CD4-positive, alpha-beta T cell treated with Interferon gamma for 1 hour (primary cell): ENCODE measurements around the gene LDLRAD1.
"Not testable (repeated sequence)": the region's sequence is repeated elsewhere in the genome, so short reads cannot be mapped to it uniquely, and the experiment has no call there.

ENCODE experiments used
- DNase-seq: peaks from one replicate; pipeline ENCODE4 v3.0.0-alpha.2; 2020

The LDLRAD1 gene

DNA sequence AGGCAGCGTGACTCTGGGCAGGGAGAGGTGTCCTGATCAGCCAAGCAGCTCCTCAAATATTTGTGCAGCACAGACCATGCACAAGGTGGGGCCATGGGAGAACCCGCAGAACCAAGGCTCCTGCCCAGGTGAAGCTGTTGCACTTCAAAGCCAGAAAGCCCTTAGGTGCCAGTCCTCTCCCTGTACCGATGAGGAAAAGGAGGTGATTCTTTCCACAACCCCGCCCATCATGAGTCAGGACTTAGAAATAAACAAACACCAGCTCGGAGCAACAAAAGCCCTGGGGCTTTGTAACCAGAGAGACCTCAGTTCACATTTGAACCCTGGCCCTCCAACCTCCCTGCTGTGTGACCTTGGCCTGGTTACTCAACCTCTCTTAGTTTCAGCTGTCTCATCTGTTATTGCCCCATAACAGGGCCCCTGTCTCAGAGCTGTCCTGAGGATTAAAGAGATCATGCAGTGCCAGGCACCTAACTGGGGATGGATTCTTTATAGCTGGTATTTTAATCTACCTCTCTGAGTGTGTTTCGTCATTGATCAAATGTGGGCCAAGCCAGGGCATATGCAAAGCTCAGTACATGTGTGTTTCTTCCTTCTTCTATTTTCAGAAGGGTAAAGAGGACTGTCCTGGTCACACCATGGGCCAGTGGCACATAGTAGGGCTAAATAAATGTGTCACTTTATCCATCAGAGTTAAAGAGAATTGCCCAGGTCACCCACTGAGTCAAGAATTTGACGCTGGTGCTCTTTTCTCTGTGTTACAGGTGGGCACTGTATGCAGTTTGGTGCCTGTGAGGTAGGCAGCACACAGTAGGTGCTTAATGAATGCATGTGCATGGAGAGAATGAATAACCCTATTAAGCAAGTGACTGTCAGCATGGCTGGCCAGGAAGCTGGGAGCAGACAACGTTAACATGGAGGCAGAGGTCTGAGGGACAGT, 1.4 kb downstream of the LDLRAD1 start:
- DNase-seq, result no peak

- DNase-seq, result no peak
Measured at GRCh38 chr1:54014009-54014629, 3.9 kb downstream of the LDLRAD1 start.

DNA sequence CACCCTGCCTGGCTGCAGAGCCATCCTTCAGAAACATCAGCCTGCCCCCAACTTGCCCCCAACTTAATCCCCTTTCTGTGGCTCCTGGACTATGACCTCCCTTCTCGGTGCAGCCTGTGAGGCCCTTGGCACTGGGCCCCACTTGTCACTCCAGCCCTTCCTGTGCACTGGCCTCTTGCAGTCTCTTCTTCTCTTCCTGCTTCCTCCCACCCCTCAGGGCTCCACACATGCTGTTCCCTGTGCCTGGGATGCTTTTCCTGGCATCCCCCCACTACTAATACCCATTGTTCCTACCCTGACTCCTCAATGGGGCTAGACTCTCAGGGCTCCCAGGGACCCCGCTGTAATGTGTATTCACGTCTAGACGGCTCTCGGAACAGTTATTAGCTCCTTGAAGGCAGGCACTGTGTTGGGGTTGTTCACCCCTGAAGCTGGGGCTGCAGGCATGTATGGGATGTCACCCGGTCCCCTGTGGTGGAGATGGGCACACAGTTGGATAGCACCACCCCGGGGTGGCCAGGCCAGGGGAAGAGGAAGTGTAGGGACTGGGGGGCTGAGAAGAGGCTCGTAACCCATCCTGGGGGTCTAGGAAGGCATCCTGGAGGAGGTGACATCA, 4.5 kb downstream of the LDLRAD1 start:
- DNase-seq, result no peak

DNA sequence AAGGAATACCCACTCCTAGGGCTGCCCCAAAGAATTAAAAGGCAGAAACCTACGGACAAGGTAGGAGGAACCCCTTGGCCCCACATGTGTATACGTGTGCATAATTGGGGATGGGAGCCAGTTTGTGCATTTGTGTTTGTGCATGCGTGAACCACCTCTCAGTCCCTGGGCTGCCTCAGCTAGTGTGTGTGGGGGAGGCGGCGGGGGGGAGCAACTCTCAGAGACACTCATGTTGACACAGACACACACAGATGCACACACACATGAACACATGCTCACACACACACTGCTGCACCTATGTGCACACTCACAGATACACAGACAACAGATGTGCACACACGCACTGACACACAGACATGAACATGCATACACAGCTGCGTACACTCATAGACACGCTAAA, 5.1 kb downstream of the LDLRAD1 start:
- DNase-seq, result no peak

GRCh38 chr1:54012008-54012325, 6.0 kb downstream of the LDLRAD1 start:
- DNase-seq, result no peak

- no peak for DNase-seq
Measured at GRCh38 chr1:54011316-54012007, 6.5 kb downstream of the LDLRAD1 start.

DNA sequence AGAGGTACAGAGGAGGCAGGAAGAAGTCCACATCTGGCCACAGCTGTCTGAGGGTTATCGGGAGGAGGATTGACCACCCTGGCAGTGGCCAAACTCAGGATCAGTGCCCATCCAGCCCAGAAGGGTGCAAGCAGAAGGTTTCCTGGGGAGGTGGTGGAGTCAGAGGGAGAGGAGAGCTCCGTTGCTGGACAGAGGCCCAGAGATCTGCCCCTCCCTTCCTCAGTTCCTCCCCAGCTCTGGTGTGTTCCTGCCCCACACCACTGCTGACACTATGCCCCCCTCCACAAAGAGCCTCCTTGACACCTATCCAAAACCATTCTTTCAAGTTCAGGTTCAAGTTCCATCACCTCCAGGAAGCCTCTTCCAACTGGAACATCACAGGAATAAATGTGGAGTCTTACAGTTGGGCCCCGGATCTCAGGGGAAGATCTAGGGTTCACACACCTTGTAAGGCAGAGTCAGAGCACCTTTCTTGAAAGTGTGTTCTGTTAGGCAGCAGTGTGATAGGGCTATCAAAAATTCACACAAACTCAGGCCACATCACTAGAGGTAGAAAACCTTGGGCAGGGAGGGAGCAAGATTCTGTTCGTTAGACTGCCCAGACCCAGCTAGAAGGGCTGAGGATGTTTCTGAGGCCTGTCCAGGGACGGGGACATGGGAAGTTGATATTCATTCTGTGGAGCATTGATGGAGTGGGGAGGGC, 7.4 kb downstream of the LDLRAD1 start:
- no peak for DNase-seq

GRCh38 chr1:54009406-54009805, 8.6 kb downstream of the LDLRAD1 start:
- no peak for DNase-seq

DNA sequence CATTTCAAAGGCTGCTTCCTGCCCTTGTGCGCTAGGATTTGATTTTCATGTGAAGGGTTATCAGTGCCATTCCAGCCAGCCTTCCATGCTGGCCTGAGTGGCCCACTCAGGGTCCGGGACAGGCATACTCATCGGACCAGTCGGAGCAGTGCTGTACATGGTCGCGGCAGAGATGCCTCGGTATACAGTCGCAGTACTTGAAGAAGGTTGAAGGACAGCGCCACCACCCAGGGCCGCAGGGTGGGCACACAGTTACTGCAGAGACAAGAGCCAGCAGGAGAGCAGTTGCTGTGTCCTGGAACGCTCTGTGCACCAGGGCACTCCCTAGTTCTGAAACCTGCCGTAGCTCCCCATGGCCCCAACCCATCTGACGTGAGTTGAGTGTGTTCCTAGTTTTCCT, 9.1 kb downstream of the LDLRAD1 start:
- no peak for DNase-seq

DNA sequence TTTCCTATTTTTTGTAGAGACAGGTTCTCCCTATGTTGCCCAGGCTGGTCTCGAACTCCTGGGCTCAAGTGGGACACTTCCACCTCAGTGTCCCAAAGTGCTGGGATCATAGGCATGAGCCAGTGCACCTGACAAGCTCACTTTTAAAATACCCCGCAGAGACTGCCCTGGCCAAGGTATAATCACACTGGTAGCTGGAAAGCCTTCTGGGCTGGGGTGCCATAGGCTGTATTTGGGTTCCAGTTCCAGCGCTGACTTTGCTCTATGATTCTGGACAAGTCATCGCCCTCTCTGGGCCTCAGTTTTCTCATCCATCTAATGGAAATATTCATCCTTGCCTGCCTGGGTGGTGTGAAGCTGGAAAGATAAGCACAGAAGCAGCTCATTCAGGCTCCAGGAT, 10.4 kb downstream of the LDLRAD1 start:
- no peak for DNase-seq

GRCh38 chr1:54006508-54006907, 11.5 kb downstream of the LDLRAD1 start:
- DNase-seq, result no peak

- no peak for DNase-seq
Measured at GRCh38 chr1:54004481-54005049, 13.4 kb downstream of the LDLRAD1 start.

GRCh38 chr1:54003750-54004480, 14.1 kb downstream of the LDLRAD1 start:
- DNase-seq, result not testable (repeated sequence)

DNA sequence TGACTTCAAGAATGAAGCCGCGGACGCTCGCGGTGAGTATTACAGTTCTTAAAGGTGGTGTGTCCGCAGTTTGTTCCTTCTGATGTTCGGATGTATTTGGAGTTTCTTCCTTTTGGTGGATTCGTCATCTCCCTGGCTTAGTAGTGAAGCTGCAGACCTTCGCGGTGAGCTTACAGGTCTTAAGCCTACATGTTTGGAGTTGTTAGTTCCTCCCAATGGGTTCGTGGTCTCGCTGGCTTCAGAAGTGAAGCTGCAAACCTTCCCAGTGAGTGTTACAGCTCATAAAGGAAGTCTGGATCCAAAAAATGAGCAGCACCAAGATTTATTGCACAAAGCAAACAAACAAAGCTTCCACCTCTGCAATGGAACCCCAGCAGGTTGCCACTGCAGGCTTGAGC, 14.7 kb downstream of the LDLRAD1 start:
- no peak for DNase-seq

GRCh38 chr1:54002544-54003248, 15.3 kb downstream of the LDLRAD1 start:
- DNase-seq, result no peak

DNA sequence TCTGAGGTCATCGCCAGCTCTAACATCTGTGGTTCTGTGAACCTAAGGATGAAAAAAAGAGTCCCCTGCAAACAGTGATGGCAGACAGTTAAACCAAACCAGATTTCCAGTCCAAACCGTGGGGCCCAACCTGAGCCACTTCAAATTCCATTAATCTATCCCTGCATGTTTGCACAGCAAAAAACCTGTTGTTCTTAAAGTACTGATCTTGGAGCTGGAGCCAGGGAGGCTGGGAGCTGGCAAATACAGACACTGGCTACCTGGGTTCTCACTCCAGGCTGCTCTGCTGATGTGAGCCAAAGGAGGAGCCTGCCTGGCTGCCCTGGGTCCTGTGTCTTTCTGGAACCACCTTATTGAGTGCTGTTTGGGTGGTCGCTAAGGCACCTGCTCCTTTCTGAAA, 16.4 kb downstream of the LDLRAD1 start:
- DNase-seq, result no peak

DNA sequence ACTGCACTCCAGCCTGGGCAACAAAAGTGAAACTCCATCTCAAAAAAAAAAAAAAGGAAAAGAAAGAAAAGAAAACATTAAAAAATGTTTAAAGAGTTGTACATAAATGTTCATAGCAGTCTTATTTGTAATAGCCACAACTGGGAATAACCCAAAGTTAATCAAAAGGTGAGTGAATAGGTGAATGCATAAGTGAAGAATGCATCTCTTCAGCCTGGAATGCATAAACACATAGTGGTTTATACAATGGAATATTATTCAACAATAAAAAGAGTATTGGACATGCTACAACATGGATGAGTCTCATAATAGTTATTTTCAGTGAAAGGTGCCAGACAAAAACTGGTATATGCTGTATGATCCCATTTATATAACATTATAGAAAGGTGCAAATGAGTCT, 18.1 kb downstream of the LDLRAD1 start:
- no peak for DNase-seq

DNA sequence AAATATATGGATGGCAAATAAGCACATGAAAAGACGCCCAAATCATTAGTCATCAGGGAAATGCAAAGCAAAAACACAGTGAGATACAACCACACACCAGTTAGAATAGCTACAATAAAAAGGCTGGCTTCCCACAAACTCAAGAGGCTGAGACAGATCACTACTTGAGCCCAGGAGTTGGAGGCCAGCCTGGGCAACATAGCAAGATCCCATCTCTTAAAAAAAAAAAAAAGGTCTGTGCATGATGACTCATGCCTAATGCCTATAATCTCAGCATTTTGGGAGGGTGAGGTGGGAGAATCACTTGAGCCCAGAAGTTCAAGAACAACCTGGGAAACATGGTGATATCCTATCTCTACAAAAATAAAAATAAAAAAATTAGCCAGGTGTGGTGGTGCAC, 19.8 kb downstream of the LDLRAD1 start:
- DNase-seq, result no peak

GRCh38 chr1:53995683-53996082, 22.3 kb downstream of the LDLRAD1 start:
- no peak for DNase-seq

- not testable (repeated sequence) for DNase-seq
Measured at GRCh38 chr1:53994516-53994915, 23.5 kb downstream of the LDLRAD1 start.
